Endodermal cell (in vitro differentiated cells): Measurements from ENCODE around the gene BTBD8. TPM values are rescaled to one million over a fixed set of nuclear protein-coding genes. Genes with fewer than 3 reads are reported as not detected.

ENCODE experiments used
- DNase-seq: peaks from one replicate; pipeline ENCODE4 v3.0.0-alpha.2; 2017
- H3K27ac ChIP-seq: 2 replicates; pipeline ENCODE4 v1.5.1; 2013; ENCODE audit warnings: mild to moderate bottlenecking, low read depth, low read length, moderate library complexity
- H3K27me3 ChIP-seq: 2 replicates; pipeline ENCODE4 v1.6.1; 2013; ENCODE audit warnings: mild to moderate bottlenecking, low read length, moderate library complexity; ENCODE audit not compliant: insufficient read depth, control insufficient read depth, poor library complexity, severe bottlenecking
- H3K36me3 ChIP-seq: 2 replicates; pipeline ENCODE4 v1.7.0; 2013; ENCODE audit warnings: mild to moderate bottlenecking, low read length, moderate library complexity; ENCODE audit not compliant: control insufficient read depth, insufficient read depth
- H3K4me1 ChIP-seq: one replicate; pipeline ENCODE4 v1.7.0; 2013; ENCODE audit warnings: low read length; ENCODE audit not compliant: control insufficient read depth, insufficient read depth
- H3K4me3 ChIP-seq: 2 replicates; pipeline ENCODE4 v1.5.1; 2013; ENCODE audit warnings: mild to moderate bottlenecking, low read length, moderate library complexity
- H3K9ac ChIP-seq: 2 replicates; pipeline ENCODE4 v1.6.1; 2013; ENCODE audit warnings: mild to moderate bottlenecking, low read length, moderate library complexity; ENCODE audit not compliant: poor library complexity, severe bottlenecking; ENCODE audit errors: extremely low read depth
- H3K9me3 ChIP-seq: 2 replicates; pipeline ENCODE4 v1.6.1; 2013; ENCODE audit warnings: mild to moderate bottlenecking, low read length, moderate library complexity; ENCODE audit not compliant: control insufficient read depth
- H3K27ac Mint-ChIP-seq: 2 replicates; pipeline ENCODE4 v1.8.0; 2020; ENCODE audit warnings: mixed read lengths
- H3K27me3 Mint-ChIP-seq: 2 replicates; pipeline ENCODE4 v1.8.0; 2021; ENCODE audit warnings: mild to moderate bottlenecking, mixed read lengths; ENCODE audit not compliant: insufficient read depth
- H3K36me3 Mint-ChIP-seq: 2 replicates; pipeline ENCODE4 v1.8.0; 2020; ENCODE audit warnings: low read depth, mixed read lengths
- H3K4me1 Mint-ChIP-seq: 2 replicates; pipeline ENCODE4 v1.8.0; 2020; ENCODE audit warnings: mixed read lengths
- H3K4me3 Mint-ChIP-seq: 2 replicates; pipeline ENCODE4 v1.8.0; 2020; ENCODE audit warnings: mild to moderate bottlenecking, moderate library complexity, mixed read lengths
- H3K9me3 Mint-ChIP-seq: 2 replicates; pipeline ENCODE4 v1.8.0; 2020; ENCODE audit warnings: mild to moderate bottlenecking, mixed read lengths
- WGBS, 2 experiments: methylation state at CpG; one replicate each; pipeline versions ENCODE4 v1.1.5 to v1.1.7; 2013; ENCODE audit warnings: missing lambda C conversion rate in 2 of 2, mixed read lengths in 1 of 2; ENCODE audit not compliant: insufficient coverage in 1 of 2, insufficient read length in 1 of 2; 5-methylcytosine and 5-hydroxymethylcytosine counted together
- total RNA-seq, 2 donors: library from RNA; stranded (reverse); fragmentation: NEBNext Ultra II Directional in 1 of 2; extraction: Animal tissue kit (Norgen Biotek cat#: 25700) in 1 of 2; gene quantifications; 2 replicates in 1 of 2; 3 replicates in 1 of 2; pipeline ENCODE4 v1.2.1, GENCODE V29; 2021
- TF ChIP-seq, protein P1 (sequence below): fragments of 200-600 bp; sonication (generic); conservative IDR thresholded peaks from 2 replicates; pipeline ENCODE4 v1.5.0; 2021; ENCODE audit warnings: antibody characterized with exemption, mild to moderate bottlenecking

The BTBD8 gene
- total RNA-seq, 2 donors from 2014 or later: 6.8 to 8.1 TPM

DNA sequence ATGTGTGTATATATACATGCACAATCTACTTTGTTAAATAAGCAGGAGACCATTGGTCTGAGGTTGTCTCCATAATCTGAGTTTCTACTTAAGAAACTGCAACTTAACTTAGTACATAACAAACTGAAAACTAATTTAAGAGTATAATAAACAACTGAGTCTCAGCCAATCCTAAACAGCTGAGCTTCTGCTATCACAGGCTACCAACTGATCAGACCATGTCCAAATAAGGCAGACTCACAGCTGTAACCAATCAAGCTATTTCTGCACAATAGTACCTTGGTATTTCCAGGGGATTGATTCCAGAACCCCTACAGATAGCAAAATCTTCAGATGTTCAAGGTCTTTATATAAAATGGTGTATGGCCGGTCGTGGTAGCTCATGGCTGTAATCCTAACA is 111.6 kb downstream of the BTBD8 start:
- Histone ChIP-seq H3K9me3 (no peaks in the 10 kb centered on the region), H3K27ac (no peak overlapping the region), H3K36me3 (no peaks in the 10 kb centered on the region), H3K4me3 (no peak overlapping the region), H3K4me1 (no peaks in the 10 kb centered on the region), H3K9ac (no peak overlapping the region), H3K27me3 (no peaks in the 10 kb centered on the region)
- Mint-ChIP-seq H3K9me3 (no peaks in the 10 kb centered on the region), H3K27ac (no peak overlapping the region), H3K4me3 (no peak overlapping the region), H3K36me3 (no peaks in the 10 kb centered on the region), H3K27me3 (no peaks in the 10 kb centered on the region), H3K4me1 (peaks cover 6% of the 10 kb centered on the region)
- DNase-seq: no peak
- 90 to 93% methylated on average over 2 of the region's 2 CpGs for WGBS, 2 experiments
- TF ChIP-seq, protein P1, sequence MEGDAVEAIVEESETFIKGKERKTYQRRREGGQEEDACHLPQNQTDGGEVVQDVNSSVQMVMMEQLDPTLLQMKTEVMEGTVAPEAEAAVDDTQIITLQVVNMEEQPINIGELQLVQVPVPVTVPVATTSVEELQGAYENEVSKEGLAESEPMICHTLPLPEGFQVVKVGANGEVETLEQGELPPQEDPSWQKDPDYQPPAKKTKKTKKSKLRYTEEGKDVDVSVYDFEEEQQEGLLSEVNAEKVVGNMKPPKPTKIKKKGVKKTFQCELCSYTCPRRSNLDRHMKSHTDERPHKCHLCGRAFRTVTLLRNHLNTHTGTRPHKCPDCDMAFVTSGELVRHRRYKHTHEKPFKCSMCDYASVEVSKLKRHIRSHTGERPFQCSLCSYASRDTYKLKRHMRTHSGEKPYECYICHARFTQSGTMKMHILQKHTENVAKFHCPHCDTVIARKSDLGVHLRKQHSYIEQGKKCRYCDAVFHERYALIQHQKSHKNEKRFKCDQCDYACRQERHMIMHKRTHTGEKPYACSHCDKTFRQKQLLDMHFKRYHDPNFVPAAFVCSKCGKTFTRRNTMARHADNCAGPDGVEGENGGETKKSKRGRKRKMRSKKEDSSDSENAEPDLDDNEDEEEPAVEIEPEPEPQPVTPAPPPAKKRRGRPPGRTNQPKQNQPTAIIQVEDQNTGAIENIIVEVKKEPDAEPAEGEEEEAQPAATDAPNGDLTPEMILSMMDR: no peak

DNA sequence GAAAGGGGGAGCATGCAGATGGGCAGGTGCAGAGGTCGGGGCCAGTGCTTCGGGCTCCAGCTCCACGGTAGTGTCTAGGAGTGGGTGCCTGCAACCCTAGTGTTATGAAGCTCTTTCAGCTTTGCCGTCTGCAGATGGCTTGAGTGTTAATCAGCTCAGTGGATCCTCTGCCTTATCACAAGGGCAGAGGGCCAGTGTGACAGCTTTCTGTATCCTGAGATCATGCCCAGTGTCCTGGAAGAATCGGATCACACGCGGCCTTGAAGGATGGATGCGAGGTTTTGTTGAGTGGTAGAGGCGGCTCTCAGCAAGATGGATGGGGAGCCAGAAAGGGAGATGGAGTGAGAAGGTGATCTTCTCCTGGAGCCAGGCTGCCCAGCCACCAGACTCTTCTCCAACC is 112.1 kb downstream of the BTBD8 start:
- no peak overlapping the region for H3K27ac Mint-ChIP-seq

DNA sequence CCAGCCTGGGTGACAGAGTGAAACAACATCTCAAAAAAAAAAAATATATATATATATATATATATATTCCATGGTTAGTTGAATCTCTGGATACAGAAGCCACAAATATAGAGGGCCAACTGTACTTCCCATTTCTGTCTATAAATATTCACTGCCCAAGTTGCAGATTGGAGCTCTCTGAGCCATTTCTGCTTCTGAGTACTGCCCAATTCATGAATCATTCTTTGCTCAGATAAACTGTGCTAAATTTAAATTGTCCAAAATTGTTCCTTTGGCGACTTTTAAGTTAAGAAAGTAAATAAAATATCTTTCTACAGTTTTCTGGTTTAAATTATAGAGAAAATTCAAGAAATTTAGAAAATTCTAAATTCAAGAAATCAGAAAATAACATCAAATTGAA is 114.4 kb downstream of the BTBD8 start:
- Histone ChIP-seq H3K27me3 (no peaks in the 10 kb centered on the region), H3K4me1 (no peaks in the 10 kb centered on the region), H3K9ac (no peak overlapping the region), H3K4me3 (no peak overlapping the region), H3K27ac (no peak overlapping the region), H3K9me3 (no peaks in the 10 kb centered on the region), H3K36me3 (no peaks in the 10 kb centered on the region)
- Mint-ChIP-seq H3K4me3 (no peak overlapping the region), H3K4me1 (peaks cover 9% of the 10 kb centered on the region), H3K27ac (no peak overlapping the region), H3K36me3 (no peaks in the 10 kb centered on the region), H3K27me3 (no peaks in the 10 kb centered on the region), H3K9me3 (no peaks in the 10 kb centered on the region)
- DNase-seq: no peak
- WGBS, 2 experiments: 78% methylated on average over 1 of the region's 1 CpG; no CpG with 5 or more reads in 1 of the 2 experiments
- TF ChIP-seq, protein P1: no peak

More for the DNA sequence above, 112.1 kb downstream of the BTBD8 start:
- no peak overlapping the region for H3K27ac ChIP-seq
- Mint-ChIP-seq H3K4me1 (peaks cover 6% of the 10 kb centered on the region), H3K4me3 (no peak overlapping the region), H3K27me3 (no peaks in the 10 kb centered on the region), H3K9me3 (no peaks in the 10 kb centered on the region), H3K36me3 (no peaks in the 10 kb centered on the region)
- no peak for DNase-seq
- no peaks in the 10 kb centered on the region for H3K36me3 ChIP-seq
- no peaks in the 10 kb centered on the region for H3K4me1 ChIP-seq
- H3K4me3 ChIP-seq: no peak overlapping the region
- no peaks in the 10 kb centered on the region for H3K27me3 ChIP-seq
- TF ChIP-seq, protein P1: no peak
- H3K9ac ChIP-seq: no peak overlapping the region
- no peaks in the 10 kb centered on the region for H3K9me3 ChIP-seq
- 93 to 100% methylated on average over 1 to 9 of the region's 9 CpGs for WGBS, 2 experiments
